MV-4-11 (cell line): ENCODE data around the gene ARHGAP8.
A peak's percentile ranks its signal among the peaks of the same experiment; 100 is the strongest.

Experiments
- DNase-seq: peaks from one replicate; lab custom pipeline; 2025; lab: John Stamatoyannopoulos, UW

Gene ARHGAP8

GRCh38 chr22:44802071-44802700, 49.8 kb downstream of the ARHGAP8 start:
- DNase-seq: no peak

DNA sequence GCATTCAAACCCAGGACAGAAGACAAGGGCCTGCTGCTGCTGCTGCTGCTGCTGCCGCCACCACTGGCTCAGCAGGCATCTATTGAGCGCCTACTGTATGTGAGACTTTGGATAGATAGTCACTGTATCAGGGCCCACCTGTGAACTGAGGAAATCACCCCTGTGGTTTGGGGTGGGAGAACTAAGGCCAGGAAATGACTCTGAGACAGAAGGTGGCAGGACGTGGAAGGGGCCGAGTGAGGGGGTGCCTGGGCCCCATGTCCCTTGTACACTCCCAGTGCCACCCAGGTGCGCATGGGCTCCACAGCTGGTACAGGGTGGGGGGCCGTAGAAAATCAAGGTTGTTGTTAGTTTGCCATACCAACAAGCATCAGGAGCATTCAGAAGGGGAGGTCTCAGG, 50.6 kb downstream of the ARHGAP8 start:
- DNase-seq: no peak

DNA sequence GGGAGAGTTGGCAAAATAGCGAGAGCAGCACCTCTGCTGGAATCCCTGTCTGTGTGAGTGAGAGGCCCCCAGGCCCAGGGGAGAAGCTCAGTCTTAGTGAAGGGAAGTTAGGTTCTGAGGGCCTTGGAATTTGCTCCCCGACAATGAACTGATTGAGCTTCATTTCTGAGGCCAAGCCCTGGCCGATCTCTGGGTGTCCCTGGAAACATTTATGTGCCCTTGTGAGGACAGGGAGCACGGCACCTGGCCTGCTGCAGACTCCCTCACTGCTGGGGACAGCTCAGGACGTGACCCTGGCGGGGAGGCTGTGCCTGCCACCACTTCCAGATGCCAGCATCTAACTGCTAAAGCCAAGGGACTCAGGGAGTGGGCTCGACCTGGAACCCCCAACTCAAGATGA, 52.0 kb downstream of the ARHGAP8 start:
- no peak for DNase-seq

- DNase-seq: no peak
Observed at GRCh38 chr22:44805711-44806110, 53.3 kb downstream of the ARHGAP8 start.

- DNase-seq: no peak
Observed at GRCh38 chr22:44807232-44807631, 54.9 kb downstream of the ARHGAP8 start.

DNA sequence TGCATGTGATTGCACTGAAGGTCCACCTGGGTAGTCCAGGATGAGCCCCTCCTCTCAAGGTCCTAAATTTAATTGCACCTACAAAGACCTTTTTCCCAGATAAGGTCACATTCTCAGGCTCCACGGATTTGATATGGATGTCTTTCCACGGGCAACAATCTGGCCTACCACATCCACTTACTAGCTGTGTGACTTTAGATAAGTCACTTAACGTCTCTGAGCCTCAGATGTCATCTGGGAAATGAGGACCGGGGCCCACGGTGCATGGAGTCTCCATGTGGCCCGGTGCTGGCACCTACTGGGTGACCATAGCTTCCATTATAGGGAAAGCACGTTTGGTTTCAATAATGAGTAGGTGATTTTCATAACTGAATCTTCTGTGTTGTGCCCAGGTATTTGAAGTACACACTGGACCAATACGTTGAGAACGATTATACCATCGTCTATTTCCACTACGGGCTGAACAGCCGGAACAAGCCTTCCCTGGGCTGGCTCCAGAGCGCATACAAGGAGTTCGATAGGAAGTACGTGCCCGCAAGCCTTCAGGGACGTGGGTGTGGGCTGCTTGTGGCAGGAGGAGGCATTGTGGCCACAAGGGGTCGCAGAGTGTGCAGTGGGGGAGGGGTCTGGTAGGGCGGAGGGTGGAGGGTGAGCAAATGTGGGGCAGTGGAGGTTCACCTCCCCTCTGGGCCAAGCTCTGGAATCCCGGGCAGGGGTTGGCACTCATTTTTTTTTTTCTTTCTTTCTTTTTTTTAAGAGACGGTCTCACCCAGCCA, 55.7 kb downstream of the ARHGAP8 start:
- DNase-seq: no peak

- no peak for DNase-seq
Observed at GRCh38 chr22:44809456-44809855, 57.1 kb downstream of the ARHGAP8 start.

DNA sequence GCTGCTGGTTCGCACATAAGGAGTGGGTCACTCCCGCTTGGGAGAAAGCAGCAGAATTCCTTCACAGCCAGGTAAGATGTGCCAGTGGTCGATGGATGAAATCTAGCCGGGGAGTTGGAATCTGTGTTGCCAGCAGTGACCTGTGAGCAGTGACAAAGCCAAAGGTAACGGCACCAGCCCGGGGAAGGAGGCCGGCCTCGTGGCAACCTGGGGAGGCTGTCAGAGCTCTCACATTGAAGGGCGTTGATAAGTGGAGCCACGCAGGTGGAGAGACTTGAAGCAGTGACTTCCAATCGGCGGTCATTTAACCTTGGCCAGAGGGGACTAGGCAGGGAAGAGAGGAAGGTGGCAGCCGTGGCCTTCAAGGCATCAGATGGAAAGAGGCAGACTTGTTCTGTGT, 58.8 kb downstream of the ARHGAP8 start:
- DNase-seq: no peak

DNA sequence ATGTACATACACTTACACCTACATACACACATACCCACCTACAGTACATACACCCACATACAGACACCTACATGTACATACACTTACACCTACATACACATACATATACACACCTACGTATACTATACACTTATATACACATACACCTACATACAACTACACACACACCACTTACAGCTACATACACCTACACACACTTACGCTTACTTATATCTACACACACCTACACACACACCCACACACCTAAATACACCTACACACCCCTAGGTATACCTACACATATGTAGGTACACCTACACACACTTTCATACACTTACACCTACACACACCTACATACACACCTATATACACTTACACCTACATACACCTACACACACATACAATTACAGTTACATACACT, 61.0 kb downstream of the ARHGAP8 start:
- no peak for DNase-seq

- DNase-seq: no peak
Observed at GRCh38 chr22:44814266-44815098, 62.1 kb downstream of the ARHGAP8 start.

- DNase-seq: peak; percentile 48
Observed at GRCh38 chr22:44815099-44816070, 63.0 kb downstream of the ARHGAP8 start.

- no peak for DNase-seq
Observed at GRCh38 chr22:44816141-44816540, 63.8 kb downstream of the ARHGAP8 start.

GRCh38 chr22:44818727-44819126, 66.4 kb downstream of the ARHGAP8 start:
- no peak for DNase-seq

GRCh38 chr22:44819966-44820631, 67.7 kb downstream of the ARHGAP8 start:
- DNase-seq: no peak

DNA sequence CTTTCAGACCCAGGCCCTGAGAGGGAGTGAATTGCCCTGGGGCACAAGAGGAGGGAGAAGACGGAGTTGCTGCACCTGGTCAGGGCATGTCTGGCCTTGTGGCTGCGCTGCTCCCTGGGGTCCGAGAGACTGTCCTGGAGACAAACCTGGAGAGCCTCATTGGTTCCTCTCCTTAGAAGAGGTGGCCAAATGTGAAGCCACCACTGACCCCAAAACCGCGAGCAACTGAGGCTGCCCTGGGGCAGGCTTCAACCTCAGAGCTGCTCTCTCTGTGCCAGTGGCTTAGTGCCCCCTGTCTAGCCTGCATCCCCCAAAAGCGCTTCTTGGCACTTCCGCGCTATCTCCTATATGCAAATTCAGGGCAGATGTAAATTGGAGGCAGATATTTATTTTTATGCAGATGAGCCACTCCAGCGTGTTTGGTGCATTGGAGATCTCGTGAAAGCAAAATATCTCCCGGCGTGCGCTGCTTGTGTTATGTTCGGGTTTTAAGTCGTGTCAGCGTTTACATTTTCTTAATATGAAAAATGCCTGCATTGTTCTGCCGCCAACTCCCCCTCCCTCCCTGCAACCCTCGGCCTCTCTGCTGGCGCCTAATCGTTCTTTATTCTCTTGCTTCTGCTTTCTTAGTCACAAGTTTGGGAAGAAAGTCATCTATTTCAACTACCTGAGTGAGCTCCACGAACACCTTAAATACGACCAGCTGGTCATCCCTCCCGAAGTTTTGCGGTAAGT, 69.5 kb downstream of the ARHGAP8 start:
- no peak for DNase-seq

GRCh38 chr22:44822534-44822933, 70.2 kb downstream of the ARHGAP8 start:
- no peak for DNase-seq

GRCh38 chr22:44823396-44823795, 71.0 kb downstream of the ARHGAP8 start:
- DNase-seq: no peak

GRCh38 chr22:44823806-44824205, 71.4 kb downstream of the ARHGAP8 start:
- no peak for DNase-seq

DNA sequence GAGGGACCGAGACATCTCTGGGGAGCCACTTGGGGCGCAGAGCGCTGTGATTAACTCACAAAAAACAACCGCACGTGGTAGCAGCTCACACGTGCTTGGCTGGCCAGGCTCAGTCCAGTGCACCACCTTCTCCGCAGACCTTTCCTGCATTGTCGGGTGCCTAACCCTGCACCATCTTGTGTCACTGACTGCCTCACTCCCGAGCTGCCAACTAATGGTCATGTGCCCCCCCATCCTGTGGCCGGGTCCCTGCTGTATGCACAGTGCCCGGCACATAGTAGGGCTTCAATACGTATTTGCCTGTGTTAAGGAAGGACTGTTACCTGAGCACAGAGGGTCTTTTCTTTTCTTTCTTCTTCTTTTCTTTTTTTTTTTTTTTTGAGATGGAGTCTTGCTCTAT, 71.9 kb downstream of the ARHGAP8 start:
- no peak for DNase-seq
